Stimulated activated CD8-positive, alpha-beta memory T cell treated with anti-CD3 and anti-CD28 coated beads, Interleukin-15, amount 100 ng/mL, for 24 hours (primary cell): ENCODE results near the gene TFAP2A.

ENCODE experiments used
- DNase-seq: peaks from one replicate; pipeline ENCODE4 v3.0.0-alpha.2; 2020; ENCODE audit warnings: low read depth

The TFAP2A gene

GRCh38 chr6:10425975-10426780 is 11.3 kb upstream of the TFAP2A start:
- no peak for DNase-seq

- no peak for DNase-seq
Observed at GRCh38 chr6:10425176-10425974, 10.5 kb upstream of the TFAP2A start.

- no peak for DNase-seq
Observed at GRCh38 chr6:10424040-10424439, 9.2 kb upstream of the TFAP2A start.

GRCh38 chr6:10422737-10423034 is 7.8 kb upstream of the TFAP2A start:
- DNase-seq = no peak

GRCh38 chr6:10421921-10422736 is 7.3 kb upstream of the TFAP2A start:
- no peak for DNase-seq

- DNase-seq = no peak
Observed at GRCh38 chr6:10421158-10421920, 6.5 kb upstream of the TFAP2A start.

GRCh38 chr6:10420546-10421157 is 5.8 kb upstream of the TFAP2A start:
- no peak for DNase-seq

GRCh38 chr6:10419749-10420545 is 5.1 kb upstream of the TFAP2A start:
- DNase-seq = no peak

GRCh38 chr6:10418862-10419748 is 4.2 kb upstream of the TFAP2A start:
- DNase-seq = no peak

- DNase-seq = no peak
Observed at GRCh38 chr6:10418361-10418861, 3.5 kb upstream of the TFAP2A start.

- DNase-seq = no peak
Observed at GRCh38 chr6:10417681-10418104, 2.8 kb upstream of the TFAP2A start.

- no peak for DNase-seq
Observed at GRCh38 chr6:10416863-10417641, 2.2 kb upstream of the TFAP2A start.

- no peak for DNase-seq
Observed at GRCh38 chr6:10416516-10416862, 1.6 kb upstream of the TFAP2A start.

- DNase-seq = no peak
Observed at GRCh38 chr6:10415617-10416480, 975 bp upstream of the TFAP2A start.

GRCh38 chr6:10413850-10414738 is 780 bp downstream of the TFAP2A start:
- DNase-seq = no peak

- DNase-seq = no peak
Observed at GRCh38 chr6:10413262-10413849, 1.5 kb downstream of the TFAP2A start.
